NB4 (cell line): ENCODE data around the gene RPS25.

Experiments used
- POLR2A ChIP-seq: IDR thresholded peaks from 2 replicates; pipeline ENCODE4 v1.6.1; 2011; ENCODE audit warnings: mild to moderate bottlenecking; ENCODE audit not compliant: insufficient read length; ENCODE audit errors: extremely low read depth
- TF ChIP-seq, protein P1 (sequence below): IDR thresholded peaks from one replicate; pipeline ENCODE4 v1.5.1; 2012; ENCODE audit warnings: low read depth, low read length

DNA sequence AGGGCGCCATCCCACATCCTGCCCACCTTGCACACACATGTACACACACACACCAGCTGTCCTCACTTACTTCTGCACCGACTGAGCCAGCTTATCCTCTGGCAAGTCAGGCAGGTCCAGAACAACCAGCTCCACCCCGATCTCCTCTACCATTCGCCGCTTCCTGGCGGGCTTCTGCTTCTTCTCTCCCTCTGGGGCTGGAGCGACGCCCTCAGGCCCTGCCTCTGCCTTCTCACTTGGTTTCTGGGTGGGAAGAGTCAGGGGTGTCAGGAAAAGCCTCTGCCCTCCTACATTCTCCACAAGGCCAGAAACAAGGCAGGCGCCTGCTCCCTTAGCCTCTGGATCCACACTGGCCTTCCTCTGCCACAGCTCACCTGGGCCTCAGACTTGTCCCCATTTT is 30.5 kb upstream of the RPS25 start:
- TF ChIP-seq POLR2A, result no peak
- TF ChIP-seq, protein P1, sequence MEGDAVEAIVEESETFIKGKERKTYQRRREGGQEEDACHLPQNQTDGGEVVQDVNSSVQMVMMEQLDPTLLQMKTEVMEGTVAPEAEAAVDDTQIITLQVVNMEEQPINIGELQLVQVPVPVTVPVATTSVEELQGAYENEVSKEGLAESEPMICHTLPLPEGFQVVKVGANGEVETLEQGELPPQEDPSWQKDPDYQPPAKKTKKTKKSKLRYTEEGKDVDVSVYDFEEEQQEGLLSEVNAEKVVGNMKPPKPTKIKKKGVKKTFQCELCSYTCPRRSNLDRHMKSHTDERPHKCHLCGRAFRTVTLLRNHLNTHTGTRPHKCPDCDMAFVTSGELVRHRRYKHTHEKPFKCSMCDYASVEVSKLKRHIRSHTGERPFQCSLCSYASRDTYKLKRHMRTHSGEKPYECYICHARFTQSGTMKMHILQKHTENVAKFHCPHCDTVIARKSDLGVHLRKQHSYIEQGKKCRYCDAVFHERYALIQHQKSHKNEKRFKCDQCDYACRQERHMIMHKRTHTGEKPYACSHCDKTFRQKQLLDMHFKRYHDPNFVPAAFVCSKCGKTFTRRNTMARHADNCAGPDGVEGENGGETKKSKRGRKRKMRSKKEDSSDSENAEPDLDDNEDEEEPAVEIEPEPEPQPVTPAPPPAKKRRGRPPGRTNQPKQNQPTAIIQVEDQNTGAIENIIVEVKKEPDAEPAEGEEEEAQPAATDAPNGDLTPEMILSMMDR, result no peak
